ENCODE results near the gene DDAH1.

DNA sequence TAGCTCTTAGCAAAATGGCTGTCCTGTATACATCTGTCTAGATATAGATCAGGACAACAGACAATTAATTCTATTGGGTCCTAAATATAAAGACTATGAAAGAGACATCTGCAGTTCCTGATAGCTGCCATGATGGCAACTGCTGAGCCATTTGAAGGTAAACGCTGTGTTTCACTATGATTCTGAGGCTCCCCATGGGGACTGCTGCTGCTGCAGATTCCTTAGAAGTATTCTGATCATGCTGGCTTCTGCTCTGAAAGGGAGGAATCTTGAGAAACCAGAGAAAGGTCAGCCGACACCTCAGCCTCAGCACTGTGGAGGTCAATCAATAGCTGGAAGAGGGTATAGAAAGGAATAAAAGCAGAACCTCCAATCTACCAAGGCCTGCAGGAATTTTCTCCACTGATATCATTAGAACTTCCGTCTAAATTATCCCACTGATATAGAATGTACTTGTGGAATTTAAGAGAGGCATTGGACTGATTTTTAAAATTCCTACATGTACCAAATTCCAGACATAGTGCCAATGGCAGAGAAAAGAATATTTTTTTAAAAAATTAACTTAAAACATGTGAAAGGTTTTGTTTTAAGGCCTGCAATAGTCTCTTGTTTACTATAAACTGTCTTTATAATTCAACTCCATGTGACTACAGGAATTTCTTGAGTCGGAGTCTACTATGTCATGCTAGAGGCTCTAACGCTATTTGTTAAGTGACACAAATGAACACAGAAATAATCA is 53.2 kb downstream of the DDAH1 start:
- TF ChIP-seq, protein P1, sequence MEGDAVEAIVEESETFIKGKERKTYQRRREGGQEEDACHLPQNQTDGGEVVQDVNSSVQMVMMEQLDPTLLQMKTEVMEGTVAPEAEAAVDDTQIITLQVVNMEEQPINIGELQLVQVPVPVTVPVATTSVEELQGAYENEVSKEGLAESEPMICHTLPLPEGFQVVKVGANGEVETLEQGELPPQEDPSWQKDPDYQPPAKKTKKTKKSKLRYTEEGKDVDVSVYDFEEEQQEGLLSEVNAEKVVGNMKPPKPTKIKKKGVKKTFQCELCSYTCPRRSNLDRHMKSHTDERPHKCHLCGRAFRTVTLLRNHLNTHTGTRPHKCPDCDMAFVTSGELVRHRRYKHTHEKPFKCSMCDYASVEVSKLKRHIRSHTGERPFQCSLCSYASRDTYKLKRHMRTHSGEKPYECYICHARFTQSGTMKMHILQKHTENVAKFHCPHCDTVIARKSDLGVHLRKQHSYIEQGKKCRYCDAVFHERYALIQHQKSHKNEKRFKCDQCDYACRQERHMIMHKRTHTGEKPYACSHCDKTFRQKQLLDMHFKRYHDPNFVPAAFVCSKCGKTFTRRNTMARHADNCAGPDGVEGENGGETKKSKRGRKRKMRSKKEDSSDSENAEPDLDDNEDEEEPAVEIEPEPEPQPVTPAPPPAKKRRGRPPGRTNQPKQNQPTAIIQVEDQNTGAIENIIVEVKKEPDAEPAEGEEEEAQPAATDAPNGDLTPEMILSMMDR (IDR thresholded peaks at IDR 0.05), result no peak
- TF ChIP-seq EP300 (IDR thresholded peaks at IDR 0.05) (no peak), POLR2AphosphoS5 (IDR thresholded peaks at IDR 0.05) (no peak)

All from gastroesophageal sphincter (tissue), 3 donors.